Fibroblast of villous mesenchyme (primary cell): ENCODE results near the gene ITIH5. TPM values are rescaled to one million over a fixed set of nuclear protein-coding genes. Genes with fewer than 3 reads are reported as not detected.

Experiments used
- DNase-seq: peaks from one replicate; pipeline ENCODE4 v3.0.0-alpha.2; 2010; ENCODE audit warnings: low read depth
- H3K4me3 ChIP-seq: 2 replicates; pipeline ENCODE4 v1.5.1; 2011; ENCODE audit warnings: low read depth, mild to moderate bottlenecking, low read length
- total RNA-seq: library from RNA; depleted of rRNA; stranded (reverse); fragments of >200 nt; gene quantifications from 2 replicates; pipeline ENCODE4 v1.2.3, GENCODE V29; 2012
- TF ChIP-seq, protein P1 (sequence below): IDR thresholded peaks from 2 replicates; pipeline ENCODE4 v1.5.1; 2012; ENCODE audit warnings: low read depth, mild to moderate bottlenecking, low read length; ENCODE audit not compliant: insufficient read depth

The ITIH5 gene
- total RNA-seq, 1 donor = 0.43 TPM

DNA sequence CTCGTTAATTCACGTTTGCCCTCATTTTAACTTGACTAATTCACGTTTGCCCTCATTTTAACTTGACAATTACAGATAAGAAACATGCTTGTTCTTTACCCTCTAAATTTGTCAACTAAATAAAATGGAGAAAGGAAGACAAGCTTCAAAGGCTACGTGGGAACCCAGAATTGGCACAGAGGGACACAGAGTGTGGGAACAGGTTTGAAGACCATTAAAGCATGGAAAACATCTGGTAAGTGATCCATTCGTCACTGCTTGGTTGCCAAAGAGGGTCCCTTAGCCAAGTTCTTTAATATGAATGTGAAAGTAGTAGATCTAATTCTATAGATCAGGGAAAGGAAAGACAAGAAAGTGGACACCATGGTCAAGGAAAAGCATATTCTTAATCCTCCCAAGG lies 57.2 kb downstream of the ITIH5 start:
- DNase-seq = no peak
- no peak overlapping the region for H3K4me3 ChIP-seq
- TF ChIP-seq, protein P1, sequence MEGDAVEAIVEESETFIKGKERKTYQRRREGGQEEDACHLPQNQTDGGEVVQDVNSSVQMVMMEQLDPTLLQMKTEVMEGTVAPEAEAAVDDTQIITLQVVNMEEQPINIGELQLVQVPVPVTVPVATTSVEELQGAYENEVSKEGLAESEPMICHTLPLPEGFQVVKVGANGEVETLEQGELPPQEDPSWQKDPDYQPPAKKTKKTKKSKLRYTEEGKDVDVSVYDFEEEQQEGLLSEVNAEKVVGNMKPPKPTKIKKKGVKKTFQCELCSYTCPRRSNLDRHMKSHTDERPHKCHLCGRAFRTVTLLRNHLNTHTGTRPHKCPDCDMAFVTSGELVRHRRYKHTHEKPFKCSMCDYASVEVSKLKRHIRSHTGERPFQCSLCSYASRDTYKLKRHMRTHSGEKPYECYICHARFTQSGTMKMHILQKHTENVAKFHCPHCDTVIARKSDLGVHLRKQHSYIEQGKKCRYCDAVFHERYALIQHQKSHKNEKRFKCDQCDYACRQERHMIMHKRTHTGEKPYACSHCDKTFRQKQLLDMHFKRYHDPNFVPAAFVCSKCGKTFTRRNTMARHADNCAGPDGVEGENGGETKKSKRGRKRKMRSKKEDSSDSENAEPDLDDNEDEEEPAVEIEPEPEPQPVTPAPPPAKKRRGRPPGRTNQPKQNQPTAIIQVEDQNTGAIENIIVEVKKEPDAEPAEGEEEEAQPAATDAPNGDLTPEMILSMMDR = no peak

DNA sequence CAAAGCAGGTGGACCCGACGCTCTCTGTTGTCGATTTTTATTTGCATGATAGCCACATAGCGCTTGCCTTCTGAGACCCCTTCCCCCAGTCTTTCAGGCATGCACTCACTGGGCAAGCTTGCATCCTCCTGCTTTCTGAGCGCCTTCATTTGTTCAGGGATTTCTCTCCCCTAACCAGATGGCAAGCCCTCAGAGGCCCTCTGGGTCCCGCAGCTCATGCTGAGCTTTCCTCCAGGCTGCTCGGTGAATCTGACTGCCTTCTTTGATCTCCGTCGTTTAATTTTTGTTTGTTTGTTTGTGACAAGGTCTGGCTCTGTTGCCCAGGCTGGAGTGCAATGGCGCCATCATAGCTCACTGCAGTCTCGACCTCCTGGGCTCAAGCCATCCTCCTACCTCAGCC lies 58.8 kb downstream of the ITIH5 start:
- no peak overlapping the region for H3K4me3 ChIP-seq
- TF ChIP-seq, protein P1 = no peak
- no peak for DNase-seq

DNA sequence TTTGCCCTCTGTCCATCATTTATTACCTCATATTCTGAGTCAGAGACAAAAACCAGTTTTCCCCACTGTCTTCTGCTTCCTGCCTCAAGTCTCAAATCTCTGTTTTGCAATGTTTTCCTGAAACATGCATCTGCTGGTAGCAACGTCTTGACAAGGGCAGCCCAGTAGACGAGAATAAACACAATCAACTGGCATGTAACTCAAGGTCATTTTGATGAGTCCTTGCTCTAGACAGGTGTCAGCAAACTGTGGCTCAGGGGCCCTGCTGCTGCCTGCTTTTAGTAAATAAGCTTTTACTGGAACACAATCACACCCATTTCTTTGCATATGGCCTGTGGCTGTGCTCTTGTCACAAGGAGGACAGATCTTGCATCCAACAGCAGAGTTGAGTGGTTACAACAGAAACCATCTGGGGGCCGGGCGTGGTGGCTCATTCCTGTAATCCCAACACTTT lies 59.8 kb downstream of the ITIH5 start:
- TF ChIP-seq, protein P1 = no peak
- DNase-seq = no peak
- H3K4me3 ChIP-seq = no peak overlapping the region

DNA sequence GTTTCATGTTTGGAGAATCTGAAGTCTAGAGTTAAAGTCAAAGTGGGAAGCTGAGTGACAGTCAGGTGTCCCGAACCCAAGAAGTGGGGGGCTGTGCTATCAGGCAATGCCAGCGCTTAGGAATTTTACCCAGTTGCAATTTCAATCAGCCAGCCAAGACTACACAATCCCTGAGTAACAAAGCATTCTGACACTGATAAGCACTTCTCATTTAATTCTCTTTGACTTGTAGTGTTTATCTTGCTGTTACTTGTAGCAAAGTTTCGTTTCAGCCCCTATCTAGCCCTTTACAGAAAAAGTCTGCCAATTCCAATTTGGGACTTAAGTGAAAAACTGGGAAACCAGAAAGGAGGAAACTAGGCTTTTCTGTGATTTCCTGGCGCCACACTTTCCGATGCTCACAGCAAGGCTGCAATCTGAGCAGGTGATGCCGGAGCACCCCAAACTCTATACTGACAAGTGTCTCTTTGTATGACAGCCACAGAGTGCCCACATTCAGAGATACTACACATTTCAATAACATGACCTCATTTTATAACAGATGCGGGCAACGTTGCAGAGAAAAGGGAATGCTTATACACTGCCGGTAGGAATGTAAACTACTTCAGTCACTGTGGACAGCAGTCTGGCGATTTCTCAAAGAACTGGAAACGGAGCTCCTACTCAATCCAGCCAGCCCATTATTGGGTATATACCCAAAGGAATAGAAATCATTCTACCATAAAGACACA lies 61.0 kb downstream of the ITIH5 start:
- no peak overlapping the region for H3K4me3 ChIP-seq
- DNase-seq = no peak
- TF ChIP-seq, protein P1 = no peak

DNA sequence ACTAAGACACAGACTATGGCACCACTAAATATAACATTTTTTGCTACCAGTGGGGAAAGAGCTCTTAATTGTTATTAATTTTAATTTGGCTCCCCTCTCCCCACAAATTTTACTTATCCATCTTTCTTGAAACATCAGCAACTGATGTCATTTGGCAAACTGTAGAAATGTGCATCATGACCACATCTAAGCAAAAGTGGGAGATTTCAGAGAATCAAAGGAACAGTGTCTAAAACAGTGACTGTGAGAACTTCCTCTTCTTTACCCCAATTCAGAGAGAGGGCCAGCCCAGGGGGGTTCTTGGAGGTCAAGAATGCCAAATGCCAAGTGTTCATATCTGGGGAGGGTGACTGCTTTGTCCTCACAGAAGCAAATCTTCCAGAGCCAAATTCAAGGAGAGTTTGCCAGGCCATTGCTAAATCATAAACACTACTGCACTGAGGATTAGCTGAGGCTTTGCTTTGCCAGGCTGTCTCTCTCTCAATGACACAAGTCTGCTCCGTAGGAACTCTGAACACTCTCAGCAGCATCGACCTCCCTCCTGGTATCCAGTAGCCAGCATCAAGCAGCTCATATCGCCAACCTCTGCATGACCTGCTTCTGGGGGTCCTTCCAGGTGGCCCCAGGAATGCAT lies 65.6 kb downstream of the ITIH5 start:
- TF ChIP-seq, protein P1 = no peak
- no peak overlapping the region for H3K4me3 ChIP-seq
- no peak for DNase-seq

DNA sequence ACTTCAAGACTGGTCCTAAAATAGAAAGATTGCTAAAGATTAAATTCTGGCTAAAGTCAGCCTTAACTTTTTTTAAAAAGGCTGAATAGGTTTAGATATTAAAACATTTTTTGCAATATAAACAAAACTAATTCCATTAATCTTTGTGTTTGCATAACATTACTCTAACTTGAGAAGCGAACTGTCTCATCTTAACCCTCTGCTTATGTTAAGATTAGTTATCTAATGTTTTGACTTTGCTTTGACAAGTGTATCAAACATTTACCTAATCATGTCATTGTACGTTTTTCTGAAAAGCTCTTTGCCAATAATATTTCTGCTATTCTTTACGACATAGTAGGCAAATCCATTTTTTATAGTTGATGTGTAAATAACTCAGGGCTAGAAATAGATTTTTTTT lies 68.0 kb downstream of the ITIH5 start:
- no peak overlapping the region for H3K4me3 ChIP-seq
- TF ChIP-seq, protein P1 = no peak
- DNase-seq = no peak
